Tibial nerve (tissue), 4 donors: ENCODE measurements around the gene E2F4. TPM values are rescaled to one million over a fixed set of nuclear protein-coding genes. Genes with fewer than 3 reads are reported as not detected.

Source experiments
- DNase-seq, 2 donors: peaks; one replicate each; pipeline ENCODE4 v3.0.0-alpha.2; 2019; ENCODE audit warnings: low spot score in 2 of 2
- H3K27ac ChIP-seq, 4 donors: fragments of 200-600 bp; sonication (generic) in 3 of 4; one replicate each; pipeline ENCODE4 v1.5.1; 2017 to 2019; ENCODE audit warnings: mild to moderate bottlenecking in 1 of 4
- H3K27me3 ChIP-seq, 2 donors: fragments of 200-600 bp; sonication (generic) in 1 of 2; one replicate each; pipeline versions ENCODE4 v1.5.1 to v1.6.0; 2017 to 2019
- H3K36me3 ChIP-seq, 3 donors: fragments of 200-600 bp; sonication (generic); one replicate each; pipeline ENCODE4 v1.5.1; 2018 to 2019
- H3K4me1 ChIP-seq, 4 donors: fragments of 200-600 bp; sonication (generic) in 3 of 4; one replicate each; pipeline ENCODE4 v1.5.1; 2017 to 2019
- H3K4me3 ChIP-seq, 4 donors: fragments of 200-600 bp; sonication (generic) in 3 of 4; one replicate each; pipeline ENCODE4 v1.5.1; 2017 to 2019; ENCODE audit warnings: mild to moderate bottlenecking in 1 of 4, moderate library complexity in 1 of 4
- H3K9me3 ChIP-seq, 4 donors: fragments of 200-600 bp; sonication (generic) in 3 of 4; one replicate each; pipeline ENCODE4 v1.5.1; 2017 to 2019
- CTCF ChIP-seq, 5 experiments: fragments of 200-600 bp in 3 of 5; fragments of 450-650 bp in 2 of 5; sonication (generic) in 3 of 5; IDR thresholded peaks; one replicate each; pipeline ENCODE4 v1.5.1; 2016 to 2019; ENCODE audit warnings: antibody characterized with exemption in 5 of 5, mild to moderate bottlenecking in 3 of 5, moderate library complexity in 2 of 5
- EP300 ChIP-seq, 2 donors: sonication (generic); formaldehyde crosslinking; IDR thresholded peaks; one replicate each; pipeline ENCODE4 v1.6.1; 2017; ENCODE audit warnings: antibody characterized with exemption in 2 of 2, mild to moderate bottlenecking in 1 of 2
- POLR2A ChIP-seq, 2 donors: fragments of 450-650 bp; IDR thresholded peaks; one replicate each; pipeline ENCODE4 v1.6.1; 2017; ENCODE audit warnings: antibody characterized with exemption in 2 of 2, mild to moderate bottlenecking in 2 of 2, moderate library complexity in 2 of 2
- WGBS, 2 donors: methylation state at CpG; one replicate each; pipeline ENCODE4 v1.1.5; 2018; 5-methylcytosine and 5-hydroxymethylcytosine counted together
- total RNA-seq, 4 donors: library from RNA; depleted of rRNA; stranded (reverse); fragments of >200 nt; gene quantifications; one replicate each; pipeline ENCODE4 v1.1.0, GENCODE V29; 2016

E2F4 gene
- total RNA-seq, 4 donors from 2014 or later = 60.1 to 119 (median 99.8) TPM

- Histone ChIP-seq H3K4me1 (no peaks in the 10 kb centered on the region), H3K36me3 (peaks cover 0 to 93% (median 0%) of the 10 kb centered on the region in 3 donors), H3K27ac (no peak overlapping the region), H3K27me3 (no peaks in the 10 kb centered on the region), H3K9me3 (no peaks in the 10 kb centered on the region), H3K4me3 (no peak overlapping the region)
- no peak for DNase-seq
- TF ChIP-seq CTCF (IDR thresholded peaks at IDR 0.05) (no peak), POLR2A (IDR thresholded peaks at IDR 0.05) (no peak), EP300 (IDR thresholded peaks at IDR 0.05) (no peak)
- WGBS, 2 donors = 88 to 89% methylated on average over 8 of the region's 8 CpGs
Observed at GRCh38 chr16:67206129-67206837, 14.3 kb downstream of the E2F4 start.

- Histone ChIP-seq H3K27ac (no peak overlapping the region), H3K4me3 (no peak overlapping the region), H3K9me3 (no peaks in the 10 kb centered on the region), H3K4me1 (no peaks in the 10 kb centered on the region), H3K27me3 (no peaks in the 10 kb centered on the region), H3K36me3 (peaks cover 0 to 92% (median 0%) of the 10 kb centered on the region in 3 donors)
- TF ChIP-seq EP300 (IDR thresholded peaks at IDR 0.05) (no peak), POLR2A (IDR thresholded peaks at IDR 0.05) (no peak), CTCF (IDR thresholded peaks at IDR 0.05) (no peak)
- DNase-seq = no peak
- 74 to 84% methylated on average over 3 of the region's 3 CpGs for WGBS, 2 donors
Observed at GRCh38 chr16:67206838-67207248, 14.9 kb downstream of the E2F4 start.

GRCh38 chr16:67207249-67208091 lies 15.5 kb downstream of the E2F4 start:
- no peak for DNase-seq
- Histone ChIP-seq H3K9me3 (no peaks in the 10 kb centered on the region), H3K4me1 (no peaks in the 10 kb centered on the region), H3K27ac (no peak overlapping the region), H3K36me3 (peaks cover 0 to 88% (median 0%) of the 10 kb centered on the region in 3 donors), H3K27me3 (no peaks in the 10 kb centered on the region), H3K4me3 (no peak overlapping the region)
- TF ChIP-seq CTCF (IDR thresholded peaks at IDR 0.05) (no peak), EP300 (IDR thresholded peaks at IDR 0.05) (no peak), POLR2A (IDR thresholded peaks at IDR 0.05) (no peak)
- 71 to 73% methylated on average over 15 to 16 of the region's 21 CpGs for WGBS, 2 donors

- TF ChIP-seq EP300 (IDR thresholded peaks at IDR 0.05) = no peak
- no peak for TF ChIP-seq POLR2A (IDR thresholded peaks at IDR 0.05)
- TF ChIP-seq CTCF (IDR thresholded peaks at IDR 0.05) = no peak
- Histone ChIP-seq H3K4me1 (no peaks in the 10 kb centered on the region), H3K9me3 (no peaks in the 10 kb centered on the region), H3K27me3 (no peaks in the 10 kb centered on the region), H3K27ac (no peak overlapping the region), H3K4me3 (no peak overlapping the region), H3K36me3 (peaks cover 0 to 86% (median 0%) of the 10 kb centered on the region in 3 donors)
- WGBS, 2 donors = 91 to 93% methylated on average over 8 to 9 of the region's 11 CpGs
- DNase-seq = no peak
Observed at GRCh38 chr16:67208154-67208896, 16.4 kb downstream of the E2F4 start.
